Activated T-helper 1 cell treated with anti-CD3 and anti-CD28 coated beads, Interleukin-2, amount 50 U/mL, for 16 hours (primary cell): ENCODE data around the gene BET1.
A peak's percentile ranks its signal among the peaks of the same experiment; 100 is the strongest.
"Not testable (repeated sequence)": the region's sequence is repeated elsewhere in the genome, so short reads cannot be mapped to it uniquely, and the experiment has no call there.

ENCODE experiments used
- DNase-seq, 2 donors: peaks; one replicate each; pipeline ENCODE4 v3.0.0-alpha.2; 2020; ENCODE audit warnings: low read depth in 1 of 2, low spot score in 1 of 2

Gene BET1

GRCh38 chr7:94004024-94004951, at the start of gene BET1:
BET1 (minus strand) TSS chr7:94004355; CDS start chr7:94004216, 139 bp downstream.
- peak; percentile 77 to 87 for DNase-seq

- DNase-seq = no peak
Measured at GRCh38 chr7:94053532-94053931, 49.4 kb upstream of the BET1 start.

- no peak for DNase-seq
Measured at GRCh38 chr7:94052398-94053180, 48.4 kb upstream of the BET1 start.

DNA sequence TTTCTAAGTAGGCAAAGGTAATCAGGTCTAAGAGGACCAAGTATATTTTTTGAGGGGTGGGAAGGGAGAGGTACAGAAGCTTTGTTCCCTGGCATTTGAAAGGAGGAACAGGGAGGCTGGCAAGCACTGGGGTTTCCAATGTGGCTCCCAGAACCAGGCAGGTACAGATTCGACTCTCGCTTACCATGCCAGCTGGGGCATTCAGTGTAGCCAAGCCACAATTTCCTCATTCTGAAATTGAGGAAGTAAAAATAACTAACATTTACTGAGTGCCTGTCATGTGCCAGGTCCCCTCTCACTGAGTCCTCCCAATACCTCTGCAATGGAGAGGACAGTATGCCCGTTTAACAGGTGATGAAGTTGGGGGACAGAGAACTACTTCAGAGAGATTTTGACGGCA, 45.9 kb upstream of the BET1 start:
- no peak for DNase-seq

DNA sequence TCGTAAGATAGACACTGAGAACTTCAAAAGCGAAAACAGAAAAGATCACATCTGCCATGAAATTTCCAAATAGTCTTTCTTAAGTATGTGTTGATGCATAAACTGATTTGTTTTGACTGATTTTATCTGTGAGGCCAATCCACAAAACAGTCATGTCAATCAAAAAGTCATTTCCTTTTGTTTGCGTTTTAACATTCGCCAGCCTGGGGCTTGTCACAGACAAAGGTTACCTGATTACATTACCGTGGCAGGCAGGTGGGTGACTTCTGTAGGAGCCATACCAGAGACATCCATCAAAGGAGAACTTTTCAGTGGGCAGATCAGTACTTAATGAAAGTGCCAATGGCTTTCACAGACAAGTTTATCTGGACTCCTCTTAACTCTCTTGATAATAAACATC, 45.5 kb upstream of the BET1 start:
- DNase-seq = no peak

- DNase-seq = no peak
Measured at GRCh38 chr7:94048755-94049154, 44.6 kb upstream of the BET1 start.

- no peak for DNase-seq
Measured at GRCh38 chr7:94047956-94048355, 43.8 kb upstream of the BET1 start.

GRCh38 chr7:94045581-94045980, 41.4 kb upstream of the BET1 start:
- DNase-seq = no peak

- no peak for DNase-seq
Measured at GRCh38 chr7:94044806-94045205, 40.7 kb upstream of the BET1 start.

DNA sequence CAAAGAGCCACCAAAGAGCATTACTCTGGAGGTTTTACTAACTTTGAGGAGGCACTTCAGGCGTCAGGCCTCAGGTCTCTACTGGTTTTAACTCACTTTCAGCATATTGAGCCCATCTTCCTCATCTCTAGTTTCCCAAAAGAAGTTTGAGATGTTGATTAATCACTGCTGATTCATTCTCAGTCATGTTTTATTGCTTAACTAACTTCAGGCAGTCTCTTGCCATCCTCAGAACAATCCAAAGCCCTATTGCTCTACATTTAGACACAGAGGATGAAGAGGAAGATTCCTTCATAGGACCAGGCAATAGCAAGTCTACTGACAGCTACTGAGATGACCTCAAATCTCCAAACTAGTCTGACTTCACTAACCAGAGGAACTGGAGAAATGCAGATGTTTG, 39.1 kb upstream of the BET1 start:
- no peak for DNase-seq

- no peak for DNase-seq
Measured at GRCh38 chr7:94042381-94042780, 38.2 kb upstream of the BET1 start.

GRCh38 chr7:94041529-94041928, 37.4 kb upstream of the BET1 start:
- no peak for DNase-seq

DNA sequence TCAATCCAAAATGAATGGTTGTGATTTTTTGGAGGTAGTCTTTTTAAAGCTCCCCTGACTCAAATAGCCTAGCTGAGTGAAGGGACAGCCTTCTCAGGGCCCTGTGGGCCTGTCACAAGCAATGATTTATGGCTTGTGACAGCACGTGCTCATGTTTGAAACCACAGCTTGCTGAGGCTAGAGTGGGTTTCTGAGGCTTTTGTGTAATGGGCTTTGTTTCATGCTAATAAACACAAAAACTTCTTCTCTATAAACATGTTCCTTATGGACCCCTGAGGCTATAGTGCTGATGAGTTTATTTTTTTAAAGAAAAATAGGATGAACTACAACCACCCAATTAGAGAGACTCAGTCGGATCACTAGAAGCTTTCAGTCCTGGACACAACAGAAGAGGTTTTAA, 36.1 kb upstream of the BET1 start:
- no peak for DNase-seq

- DNase-seq = no peak
Measured at GRCh38 chr7:94039368-94040035, 35.3 kb upstream of the BET1 start.

GRCh38 chr7:94031865-94032264, 27.7 kb upstream of the BET1 start:
- no peak for DNase-seq

GRCh38 chr7:94030634-94031033, 26.5 kb upstream of the BET1 start:
- no peak for DNase-seq

- no peak for DNase-seq
Measured at GRCh38 chr7:94029976-94030375, 25.8 kb upstream of the BET1 start.

- DNase-seq = no peak
Measured at GRCh38 chr7:94028768-94029167, 24.6 kb upstream of the BET1 start.

DNA sequence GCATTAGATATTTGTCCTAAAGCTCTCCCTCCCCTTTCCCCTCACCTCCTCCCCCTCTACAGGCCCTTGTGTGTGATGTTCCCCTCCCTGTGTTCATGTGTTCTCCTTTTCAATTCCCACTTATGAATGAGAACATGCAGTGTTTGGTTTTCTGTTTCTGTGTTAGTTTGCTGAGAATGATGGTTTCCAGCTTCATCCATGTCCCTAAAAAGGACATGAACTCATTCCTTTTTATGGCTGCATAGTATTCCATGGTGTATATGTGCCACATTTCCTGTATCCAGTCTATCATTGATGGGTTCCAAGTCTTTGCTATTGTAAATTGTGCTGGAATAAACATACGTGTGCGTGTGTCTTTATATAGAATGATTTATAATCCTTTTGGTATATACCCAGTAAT, 22.5 kb upstream of the BET1 start:
- not testable (repeated sequence) for DNase-seq

- no peak for DNase-seq
Measured at GRCh38 chr7:94022550-94022949, 18.4 kb upstream of the BET1 start.

GRCh38 chr7:94016786-94017185, 12.6 kb upstream of the BET1 start:
- no peak for DNase-seq

GRCh38 chr7:94015538-94015937, 11.4 kb upstream of the BET1 start:
- DNase-seq = no peak
